ENCODE results near the gene CDR2L.

DNA sequence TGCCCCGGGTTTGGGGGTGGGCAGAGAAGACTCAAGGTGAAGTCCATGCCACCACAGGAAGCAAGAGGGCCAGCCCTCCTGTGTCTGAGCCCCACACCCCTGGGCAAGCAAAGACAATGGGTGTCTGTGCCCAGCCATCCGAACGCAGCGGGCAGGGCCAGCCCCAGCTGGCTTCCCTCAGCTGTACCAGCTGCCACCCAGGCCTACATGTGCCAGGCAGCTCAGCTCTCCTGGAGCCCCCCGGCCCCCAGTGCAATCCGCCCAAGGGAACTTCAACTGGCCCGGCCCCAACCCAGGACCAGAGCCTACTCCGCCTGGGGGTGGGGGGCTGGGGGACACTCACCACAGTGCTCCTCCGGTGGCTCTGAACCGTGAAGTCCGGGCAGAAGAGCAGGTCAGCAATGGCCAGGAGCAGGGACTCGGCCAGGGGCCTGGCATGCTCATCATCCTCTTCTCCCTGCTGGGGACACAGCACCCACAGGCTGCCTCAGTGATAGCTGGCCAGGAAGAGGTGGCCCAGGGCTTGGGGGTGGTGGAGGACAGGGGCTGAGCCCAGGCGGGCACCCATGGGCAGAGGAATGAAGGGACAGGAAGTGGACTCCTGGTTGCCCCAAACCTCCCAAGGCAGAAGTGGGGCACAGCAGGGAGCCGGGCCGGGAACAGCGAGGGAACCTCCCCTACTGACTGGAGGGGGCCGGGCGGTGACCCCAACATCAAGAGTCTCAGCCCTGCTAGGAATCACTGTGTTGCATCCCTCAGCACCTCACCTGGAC, 24.6 kb upstream of the CDR2L start:
- TF ChIP-seq POLR2A (IDR thresholded peaks at IDR 0.05; ENCODE audit: low read depth) (no peak), EP300 (IDR thresholded peaks at IDR 0.05) (no peak)
- TF ChIP-seq, protein P1, sequence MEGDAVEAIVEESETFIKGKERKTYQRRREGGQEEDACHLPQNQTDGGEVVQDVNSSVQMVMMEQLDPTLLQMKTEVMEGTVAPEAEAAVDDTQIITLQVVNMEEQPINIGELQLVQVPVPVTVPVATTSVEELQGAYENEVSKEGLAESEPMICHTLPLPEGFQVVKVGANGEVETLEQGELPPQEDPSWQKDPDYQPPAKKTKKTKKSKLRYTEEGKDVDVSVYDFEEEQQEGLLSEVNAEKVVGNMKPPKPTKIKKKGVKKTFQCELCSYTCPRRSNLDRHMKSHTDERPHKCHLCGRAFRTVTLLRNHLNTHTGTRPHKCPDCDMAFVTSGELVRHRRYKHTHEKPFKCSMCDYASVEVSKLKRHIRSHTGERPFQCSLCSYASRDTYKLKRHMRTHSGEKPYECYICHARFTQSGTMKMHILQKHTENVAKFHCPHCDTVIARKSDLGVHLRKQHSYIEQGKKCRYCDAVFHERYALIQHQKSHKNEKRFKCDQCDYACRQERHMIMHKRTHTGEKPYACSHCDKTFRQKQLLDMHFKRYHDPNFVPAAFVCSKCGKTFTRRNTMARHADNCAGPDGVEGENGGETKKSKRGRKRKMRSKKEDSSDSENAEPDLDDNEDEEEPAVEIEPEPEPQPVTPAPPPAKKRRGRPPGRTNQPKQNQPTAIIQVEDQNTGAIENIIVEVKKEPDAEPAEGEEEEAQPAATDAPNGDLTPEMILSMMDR (IDR thresholded peaks at IDR 0.05): no peak
